Astrocyte (in vitro differentiated cells and primary cell): ENCODE results near the gene CTU1.

Experiments used
- EZH2 ChIP-seq: IDR thresholded peaks from 2 replicates; pipeline ENCODE4 v1.6.1; 2012; ENCODE audit warnings: mild to moderate bottlenecking, low read length, inconsistent platforms; ENCODE audit not compliant: insufficient read depth
- TF ChIP-seq, protein P1 (sequence below): IDR thresholded peaks from 2 replicates; pipeline ENCODE4 v1.5.1; 2011; ENCODE audit warnings: low read depth, mild to moderate bottlenecking, inconsistent platforms, low read length, moderate library complexity; ENCODE audit not compliant: insufficient read depth

DNA sequence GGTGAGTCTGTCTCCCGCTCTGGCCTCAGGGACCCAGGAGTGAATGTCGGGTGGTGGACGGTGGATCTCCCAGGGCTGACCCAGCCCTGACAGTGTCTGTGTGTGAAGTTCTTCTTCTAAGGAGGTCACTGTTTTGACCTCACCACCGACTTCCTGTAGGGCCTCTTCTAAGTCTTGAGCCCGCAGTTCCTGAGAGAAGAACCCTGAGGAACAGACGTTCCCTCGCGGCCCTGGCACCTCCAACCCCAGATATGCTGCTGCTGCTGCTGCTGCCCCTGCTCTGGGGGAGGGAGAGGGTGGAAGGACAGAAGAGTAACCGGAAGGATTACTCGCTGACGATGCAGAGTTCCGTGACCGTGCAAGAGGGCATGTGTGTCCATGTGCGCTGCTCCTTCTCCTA is 33.9 kb upstream of the CTU1 start, which contains the start of gene SIGLEC7:
- TF ChIP-seq, protein P1, sequence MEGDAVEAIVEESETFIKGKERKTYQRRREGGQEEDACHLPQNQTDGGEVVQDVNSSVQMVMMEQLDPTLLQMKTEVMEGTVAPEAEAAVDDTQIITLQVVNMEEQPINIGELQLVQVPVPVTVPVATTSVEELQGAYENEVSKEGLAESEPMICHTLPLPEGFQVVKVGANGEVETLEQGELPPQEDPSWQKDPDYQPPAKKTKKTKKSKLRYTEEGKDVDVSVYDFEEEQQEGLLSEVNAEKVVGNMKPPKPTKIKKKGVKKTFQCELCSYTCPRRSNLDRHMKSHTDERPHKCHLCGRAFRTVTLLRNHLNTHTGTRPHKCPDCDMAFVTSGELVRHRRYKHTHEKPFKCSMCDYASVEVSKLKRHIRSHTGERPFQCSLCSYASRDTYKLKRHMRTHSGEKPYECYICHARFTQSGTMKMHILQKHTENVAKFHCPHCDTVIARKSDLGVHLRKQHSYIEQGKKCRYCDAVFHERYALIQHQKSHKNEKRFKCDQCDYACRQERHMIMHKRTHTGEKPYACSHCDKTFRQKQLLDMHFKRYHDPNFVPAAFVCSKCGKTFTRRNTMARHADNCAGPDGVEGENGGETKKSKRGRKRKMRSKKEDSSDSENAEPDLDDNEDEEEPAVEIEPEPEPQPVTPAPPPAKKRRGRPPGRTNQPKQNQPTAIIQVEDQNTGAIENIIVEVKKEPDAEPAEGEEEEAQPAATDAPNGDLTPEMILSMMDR, result no peak
- TF ChIP-seq EZH2, result no peak
